Trophoblast cell (in vitro differentiated cells and primary cell): ENCODE data around the gene LRBA.
A peak's percentile ranks its signal among the peaks of the same experiment; 100 is the strongest.

ENCODE experiments used
- DNase-seq, 2 donors: peaks; one replicate each; pipeline ENCODE4 v3.0.0-alpha.2; 2016
- H2AFZ ChIP-seq: 2 replicates; pipeline ENCODE4 v1.6.1; 2013; ENCODE audit warnings: low read length, moderate library complexity, mild to moderate bottlenecking; ENCODE audit not compliant: insufficient read depth, poor library complexity
- H2AK5ac ChIP-seq: 2 replicates; pipeline ENCODE4 v1.6.1; 2013; ENCODE audit warnings: mild to moderate bottlenecking, low read length
- H2BK120ac ChIP-seq: 2 replicates; pipeline ENCODE4 v1.6.1; 2013; ENCODE audit warnings: low read length, mild to moderate bottlenecking, moderate library complexity; ENCODE audit not compliant: insufficient read depth, poor library complexity
- H2BK12ac ChIP-seq: 2 replicates; pipeline ENCODE4 v1.6.1; 2013; ENCODE audit warnings: mild to moderate bottlenecking, low read length, moderate library complexity
- H2BK5ac ChIP-seq: 2 replicates; pipeline ENCODE4 v1.6.1; 2013; ENCODE audit warnings: low read length, low read depth, moderate library complexity, mild to moderate bottlenecking; ENCODE audit not compliant: poor library complexity
- H3K14ac ChIP-seq: 2 replicates; pipeline ENCODE4 v1.6.1; 2013; ENCODE audit warnings: mild to moderate bottlenecking, low read length
- H3K18ac ChIP-seq: 2 replicates; pipeline ENCODE4 v1.6.1; 2013; ENCODE audit warnings: mild to moderate bottlenecking, low read length
- H3K23ac ChIP-seq: 2 replicates; pipeline ENCODE4 v1.6.1; 2013; ENCODE audit warnings: low read length
- H3K27ac ChIP-seq: 2 replicates; pipeline ENCODE4 v1.5.1; 2013; ENCODE audit warnings: low read depth, mild to moderate bottlenecking, inconsistent platforms, low read length, moderate library complexity
- H3K27me3 ChIP-seq: 2 replicates; pipeline ENCODE4 v1.6.1; 2013; ENCODE audit warnings: inconsistent platforms, mild to moderate bottlenecking, low read length, moderate library complexity; ENCODE audit not compliant: insufficient read depth
- H3K36me3 ChIP-seq, 2 experiments: 1 replicate in 1 of 2; 2 replicates in 1 of 2; pipeline ENCODE4 v1.6.1; 2013; ENCODE audit warnings: low read length in 2 of 2, mild to moderate bottlenecking in 2 of 2, moderate library complexity in 1 of 2; ENCODE audit not compliant: insufficient read depth in 2 of 2, control insufficient read depth in 1 of 2
- H3K4ac ChIP-seq: 2 replicates; pipeline ENCODE4 v1.6.1; 2013; ENCODE audit warnings: low read depth, mild to moderate bottlenecking, low read length, moderate library complexity
- H3K4me1 ChIP-seq, 2 experiments: 1 replicate in 1 of 2; 2 replicates in 1 of 2; pipeline ENCODE4 v1.6.1; 2013; ENCODE audit warnings: low read length in 2 of 2, mild to moderate bottlenecking in 2 of 2, moderate library complexity in 1 of 2; ENCODE audit not compliant: insufficient read depth in 2 of 2, control insufficient read depth in 1 of 2
- H3K4me2 ChIP-seq: 2 replicates; pipeline ENCODE4 v1.6.1; 2013; ENCODE audit warnings: inconsistent platforms, mild to moderate bottlenecking, low read length, moderate library complexity
- H3K4me3 ChIP-seq: 2 replicates; pipeline ENCODE4 v1.5.1; 2013; ENCODE audit warnings: mild to moderate bottlenecking, low read depth, low read length, inconsistent platforms
- H3K79me1 ChIP-seq: one replicate; pipeline ENCODE4 v1.6.1; 2013; ENCODE audit warnings: low read length
- H3K79me2 ChIP-seq: 2 replicates; pipeline ENCODE4 v1.6.1; 2013; ENCODE audit warnings: low read length, mild to moderate bottlenecking; ENCODE audit not compliant: control insufficient read depth, insufficient read depth, poor library complexity
- H3K9ac ChIP-seq: 2 replicates; pipeline ENCODE4 v1.6.1; 2013; ENCODE audit warnings: mild to moderate bottlenecking, low read length
- H3K9me3 ChIP-seq: 2 replicates; pipeline ENCODE4 v1.6.1; 2013; ENCODE audit warnings: low read depth, mild to moderate bottlenecking, control low read depth, inconsistent platforms, low read length; ENCODE audit not compliant: insufficient read depth
- H4K12ac ChIP-seq: 2 replicates; pipeline ENCODE4 v1.6.1; 2013; ENCODE audit warnings: low read depth, mild to moderate bottlenecking, low read length, moderate library complexity
- H4K8ac ChIP-seq: 2 replicates; pipeline ENCODE4 v1.6.1; 2013; ENCODE audit warnings: low read depth, mild to moderate bottlenecking, low read length, moderate library complexity
- H4K91ac ChIP-seq: one replicate; pipeline ENCODE4 v1.6.1; 2013; ENCODE audit warnings: low read depth, mild to moderate bottlenecking, low read length, moderate library complexity
- WGBS: extraction: QIAGEN DNeasy Blood & Tissue Kit; methylation state at CpG from one replicate; pipeline ENCODE4 v1.1.7; 2013; ENCODE audit warnings: missing lambda C conversion rate; ENCODE audit not compliant: insufficient read length, insufficient coverage; ENCODE audit errors: extremely low coverage; 5-methylcytosine and 5-hydroxymethylcytosine counted together

The LRBA gene

DNA sequence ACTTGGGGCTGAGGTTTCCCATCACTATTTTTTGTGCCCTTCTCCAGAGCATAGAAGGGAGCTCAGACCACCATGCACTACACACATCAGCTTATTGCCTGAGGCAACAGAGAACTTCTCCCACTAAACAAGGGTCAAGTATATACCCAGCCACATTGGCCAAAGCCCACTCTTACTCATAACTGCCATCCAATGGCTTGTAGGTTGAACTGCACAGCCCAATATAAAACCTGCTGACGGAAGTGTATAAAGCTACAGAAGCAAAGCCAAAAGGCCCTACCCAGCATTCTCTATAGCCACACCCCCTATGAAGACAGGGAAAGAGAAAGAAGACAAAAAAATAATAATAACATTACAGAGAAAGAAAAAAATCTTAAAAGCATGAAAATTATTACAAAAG, 139.7 kb downstream of the LRBA start:
- no peak overlapping the region for H2AFZ ChIP-seq
- H3K9me3 ChIP-seq: peaks cover 3% of the 10 kb centered on the region
- no peak overlapping the region for H3K9ac ChIP-seq
- H3K27me3 ChIP-seq: no peaks in the 10 kb centered on the region
- no peak overlapping the region for H4K91ac ChIP-seq
- no peak overlapping the region for H2BK12ac ChIP-seq
- H3K14ac ChIP-seq: no peak overlapping the region
- H3K4me1 ChIP-seq: no peaks in the 10 kb centered on the region
- no peak overlapping the region for H3K4me2 ChIP-seq
- H3K79me1 ChIP-seq: no peaks in the 10 kb centered on the region
- no peak overlapping the region for H3K4ac ChIP-seq
- H3K4me3 ChIP-seq: no peak overlapping the region
- no peak overlapping the region for H2AK5ac ChIP-seq
- no CpG with 5 or more reads among the region's 1 CpG for WGBS
- H3K23ac ChIP-seq: no peak overlapping the region
- H2BK120ac ChIP-seq: no peak overlapping the region
- no peak overlapping the region for H3K27ac ChIP-seq
- no peak overlapping the region for H3K18ac ChIP-seq
- DNase-seq: no peak
- H3K36me3 ChIP-seq: no peaks in the 10 kb centered on the region
- no peak overlapping the region for H4K8ac ChIP-seq
- H3K79me2 ChIP-seq: no peaks in the 10 kb centered on the region
- H2BK5ac ChIP-seq: no peak overlapping the region
- no peak overlapping the region for H4K12ac ChIP-seq

DNA sequence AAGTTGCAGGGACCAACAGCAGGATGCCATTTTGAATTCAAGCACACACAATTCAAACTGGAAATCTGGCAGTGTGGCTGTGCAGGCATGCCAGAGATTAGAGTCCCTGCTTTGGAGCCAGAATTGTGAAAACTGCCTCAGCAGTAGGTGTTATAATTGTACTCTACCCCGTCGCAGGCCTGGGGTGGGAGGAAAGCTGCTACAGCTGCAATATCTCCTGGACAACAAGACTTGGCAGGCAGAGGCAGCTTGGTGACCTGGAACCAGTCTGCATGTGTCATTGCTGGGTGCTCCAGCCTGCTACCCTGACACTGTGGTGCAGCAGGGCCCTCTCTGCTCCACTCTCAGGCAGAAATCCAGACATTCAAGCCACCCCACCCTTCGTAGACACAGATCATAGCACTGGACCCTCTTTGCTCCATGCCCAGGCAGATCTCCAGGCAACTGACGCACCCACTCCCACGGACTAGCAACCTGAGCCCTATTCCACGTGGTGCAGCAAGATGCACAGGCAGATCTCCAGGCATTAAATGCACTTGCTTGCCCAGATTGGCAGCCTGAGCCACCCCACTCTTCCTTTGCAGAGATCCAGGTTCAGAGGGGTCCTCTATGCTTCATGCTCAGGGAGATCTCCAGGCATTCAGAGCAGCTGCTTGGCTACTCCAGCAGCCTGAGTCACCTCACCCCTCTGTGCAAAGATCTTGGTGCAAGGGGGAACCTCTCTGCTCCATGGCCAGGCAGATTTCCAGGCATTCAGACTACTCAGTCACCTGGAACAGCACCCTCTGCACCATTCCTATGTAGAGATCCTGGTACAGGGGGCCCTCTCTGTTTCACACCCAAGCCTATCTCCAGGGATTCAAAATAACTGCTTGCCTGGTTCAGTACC, 140.5 kb downstream of the LRBA start:
- Histone ChIP-seq H4K91ac (no peak overlapping the region), H3K9ac (no peak overlapping the region), H2AK5ac (no peak overlapping the region), H4K12ac (no peak overlapping the region), H3K4ac (no peak overlapping the region), H3K36me3 (no peaks in the 10 kb centered on the region), H3K27me3 (no peaks in the 10 kb centered on the region), H3K18ac (no peak overlapping the region), H2BK120ac (no peak overlapping the region), H2BK5ac (no peak overlapping the region), H3K9me3 (no peaks in the 10 kb centered on the region), H3K4me2 (no peak overlapping the region), H3K23ac (no peak overlapping the region), H3K4me1 (no peaks in the 10 kb centered on the region), H3K79me1 (no peaks in the 10 kb centered on the region), H3K27ac (no peak overlapping the region), H2AFZ (no peak overlapping the region), H2BK12ac (no peak overlapping the region), H4K8ac (no peak overlapping the region), H3K4me3 (peak overlapping the region; percentile 7), H3K14ac (no peak overlapping the region), H3K79me2 (no peaks in the 10 kb centered on the region)
- WGBS: no CpG with 5 or more reads among the region's 6 CpGs
- no peak for DNase-seq

DNA sequence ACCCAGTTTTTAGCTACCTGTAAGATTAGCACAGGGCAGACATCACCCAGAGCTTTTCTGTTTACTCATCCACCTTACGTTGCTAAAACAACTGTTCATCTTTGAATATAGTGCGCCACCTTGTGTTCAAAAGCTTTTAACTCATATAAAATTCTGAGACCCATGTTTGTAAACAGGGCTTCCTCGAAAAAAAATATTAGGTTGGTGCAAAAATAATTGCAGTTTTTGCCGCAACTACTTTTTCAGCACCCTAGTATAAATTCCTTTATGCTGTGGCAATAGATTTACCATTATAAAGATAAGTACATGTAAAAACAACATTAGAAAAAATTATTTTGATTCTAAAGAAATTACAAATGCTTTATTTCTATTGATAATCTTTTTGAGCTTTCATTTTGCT, 147.9 kb downstream of the LRBA start:
- Histone ChIP-seq H4K91ac (no peak overlapping the region), H3K14ac (no peak overlapping the region), H2BK120ac (no peak overlapping the region), H3K36me3 (no peaks in the 10 kb centered on the region), H3K23ac (no peak overlapping the region), H4K8ac (no peak overlapping the region), H2BK5ac (no peak overlapping the region), H3K4me2 (no peak overlapping the region), H3K79me2 (no peaks in the 10 kb centered on the region), H3K4me3 (no peak overlapping the region), H3K4me1 (no peaks in the 10 kb centered on the region), H2AK5ac (no peak overlapping the region), H3K4ac (no peak overlapping the region), H3K9me3 (no peaks in the 10 kb centered on the region), H3K9ac (no peak overlapping the region), H4K12ac (no peak overlapping the region), H3K79me1 (peaks cover 1% of the 10 kb centered on the region), H2AFZ (no peak overlapping the region), H3K27ac (no peak overlapping the region), H3K18ac (no peak overlapping the region), H3K27me3 (no peaks in the 10 kb centered on the region), H2BK12ac (no peak overlapping the region)
- no CpG with 5 or more reads among the region's 4 CpGs for WGBS
- DNase-seq: peak; percentile 50 to 98

DNA sequence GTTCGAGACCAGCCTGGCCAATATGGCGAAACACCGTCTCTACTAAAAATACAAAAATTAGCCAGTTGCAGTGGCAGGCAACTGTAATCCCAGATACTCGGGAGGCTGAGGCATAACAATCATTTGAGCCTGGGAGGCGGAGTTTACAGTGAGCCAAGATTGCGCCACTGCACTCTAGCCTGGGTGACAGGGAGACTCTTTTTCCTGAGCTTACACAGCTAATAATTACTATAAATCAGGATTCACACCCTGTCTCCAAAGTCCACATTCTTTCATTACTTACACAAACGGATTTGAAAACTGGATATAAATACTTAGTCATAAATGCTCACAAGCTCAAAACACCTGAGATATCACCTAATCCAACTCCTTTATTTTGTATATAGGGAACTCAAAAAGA, 151.6 kb downstream of the LRBA start:
- peaks cover 1% of the 10 kb centered on the region for H3K79me1 ChIP-seq
- DNase-seq: peak; percentile 1 to 34
- WGBS: no CpG with 5 or more reads among the region's 7 CpGs

More for the DNA sequence above, 151.6 kb downstream of the LRBA start:
- Histone ChIP-seq H4K91ac (no peak overlapping the region), H2BK5ac (no peak overlapping the region), H3K4me3 (no peak overlapping the region), H4K8ac (no peak overlapping the region), H3K79me2 (no peaks in the 10 kb centered on the region), H3K27ac (no peak overlapping the region), H2AFZ (no peak overlapping the region), H3K14ac (no peak overlapping the region), H3K27me3 (no peaks in the 10 kb centered on the region), H3K9ac (no peak overlapping the region), H3K36me3 (no peaks in the 10 kb centered on the region), H2BK120ac (no peak overlapping the region), H3K18ac (no peak overlapping the region), H2AK5ac (no peak overlapping the region), H3K9me3 (no peaks in the 10 kb centered on the region), H3K4me1 (no peaks in the 10 kb centered on the region), H3K4me2 (no peak overlapping the region), H4K12ac (no peak overlapping the region), H3K23ac (no peak overlapping the region), H3K4ac (no peak overlapping the region), H2BK12ac (no peak overlapping the region)
